H1 (cell line): ENCODE data around the gene CNNM1.

Experiments used
- CBX8 ChIP-seq: fragments of 300-800, 300-1000 bp; sonication (generic); IDR thresholded peaks from 2 replicates; pipeline ENCODE4 v1.7.1; 2016; ENCODE audit warnings: low read depth, low read length, borderline replicate concordance
- CEBPB ChIP-seq: IDR thresholded peaks from 2 replicates; pipeline ENCODE4 v1.6.1; 2012; ENCODE audit warnings: low read depth, low read length
- CHD1 ChIP-seq: IDR thresholded peaks from 2 replicates; pipeline ENCODE4 v1.6.1; 2012; ENCODE audit warnings: low read depth, low read length, improper control_type of control experiment
- EP300 ChIP-seq, 2 experiments: IDR thresholded peaks; 1 replicate in 1 of 2; 2 replicates in 1 of 2; pipeline ENCODE4 v1.6.1; 2011 to 2012; ENCODE audit warnings: low read depth in 2 of 2, low read length in 2 of 2, mild to moderate bottlenecking in 2 of 2, borderline replicate concordance in 1 of 2, inconsistent platforms in 1 of 2, moderate library complexity in 1 of 2
- KDM5A ChIP-seq: fragments of 200-600 bp; IDR thresholded peaks from 2 replicates; pipeline ENCODE4 v1.7.1; 2012; ENCODE audit warnings: mild to moderate bottlenecking, low read length, inconsistent platforms, mixed read lengths
- POLR2AphosphoS5 ChIP-seq: IDR thresholded peaks from 2 replicates; pipeline ENCODE4 v1.6.1; 2011; ENCODE audit warnings: low read depth, low read length
- RAD21 ChIP-seq, 2 experiments: IDR thresholded peaks in 1 of 2; conservative IDR thresholded peaks in 1 of 2; 2 replicates each; pipeline ENCODE4 v1.6.1; 2011; ENCODE audit warnings: low read depth in 2 of 2, low read length in 2 of 2, improper control_type of control experiment in 1 of 2, inconsistent platforms in 1 of 2, mild to moderate bottlenecking in 1 of 2, moderate library complexity in 1 of 2
- RFX5 ChIP-seq: IDR thresholded peaks from 2 replicates; pipeline ENCODE4 v1.6.1; 2011; ENCODE audit warnings: low read depth, low read length, improper control_type of control experiment, borderline replicate concordance
- SP1 ChIP-seq: IDR thresholded peaks from 2 replicates; pipeline ENCODE4 v1.6.1; 2011; ENCODE audit warnings: low read depth, low read length
- TBP ChIP-seq: IDR thresholded peaks from 2 replicates; pipeline ENCODE4 v1.6.1; 2011; ENCODE audit warnings: low read depth, low read length, improper control_type of control experiment
- ZNF274 ChIP-seq: IDR thresholded peaks from 2 replicates; pipeline ENCODE4 v1.7.0; 2012; ENCODE audit warnings: low read length, borderline replicate concordance; ENCODE audit errors: extremely low read depth
- TF ChIP-seq, protein P1 (sequence below), 3 experiments: IDR thresholded peaks; 1 replicate in 2 of 3; 2 replicates in 1 of 3; pipeline versions ENCODE4 v1.5.1 to v1.6.1; 2011; ENCODE audit warnings: low read length in 3 of 3, mild to moderate bottlenecking in 3 of 3, inconsistent platforms in 2 of 3, low read depth in 1 of 3, moderate library complexity in 1 of 3; ENCODE audit not compliant: insufficient read depth in 1 of 3; ENCODE audit errors: control extremely low read depth in 1 of 3
- TF ChIP-seq, protein P2 (sequence below): IDR thresholded peaks from 2 replicates; pipeline ENCODE4 v1.6.1; 2012; ENCODE audit warnings: inconsistent platforms
- TF ChIP-seq, protein P3 (sequence below): IDR thresholded peaks from 2 replicates; pipeline ENCODE4 v1.6.1; 2012; ENCODE audit warnings: low read length, inconsistent platforms

DNA sequence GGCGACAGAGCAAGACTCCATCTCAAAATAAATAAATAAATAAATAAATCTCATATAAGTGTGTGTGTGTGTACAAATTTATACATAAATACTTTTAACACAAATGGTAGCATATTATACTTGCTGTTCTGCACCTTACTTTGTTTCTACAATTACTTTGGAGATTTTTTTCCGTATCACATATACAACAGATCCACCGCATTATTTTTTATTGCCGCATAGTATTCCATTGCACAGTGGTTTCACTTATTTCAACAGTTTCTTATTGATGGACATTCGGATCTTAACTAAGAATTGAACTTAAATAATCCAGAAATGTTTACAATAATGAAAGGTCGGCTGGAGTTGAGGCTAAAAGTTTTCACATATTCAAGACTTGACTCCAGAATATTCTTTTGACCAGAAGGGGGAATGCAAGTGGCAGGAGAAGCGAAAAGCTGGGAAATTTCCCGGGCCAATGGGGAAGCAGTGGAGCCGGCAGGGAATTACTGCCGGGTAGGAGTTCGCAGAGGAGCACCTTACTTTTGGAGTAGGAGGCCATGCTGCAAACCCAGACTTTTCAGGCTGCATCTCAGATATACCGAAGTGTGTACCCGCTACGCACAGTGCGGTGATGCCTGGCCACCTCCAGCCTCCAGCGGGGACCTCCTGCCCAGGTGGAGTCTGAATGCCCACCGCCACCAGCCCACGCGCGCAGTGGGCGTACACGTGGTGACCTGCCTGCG, 415 bp upstream of the CNNM1 start:
- TF ChIP-seq RAD21 (IDR thresholded peaks at IDR 0.05 in 1 of 2, conservative IDR thresholded peaks at IDR 0.05 in 1 of 2; ENCODE audit: low read depth in 2 of 2, low read length in 2 of 2) (no peak), CHD1 (no peak), KDM5A (no peak), POLR2AphosphoS5 (no peak), ZNF274 (no peak), SP1 (no peak), RFX5 (no peak), TBP (no peak; the same call in 1 of the 2 replicates), EP300 (IDR thresholded peaks at IDR 0.05; ENCODE audit: borderline replicate concordance in 1 of 2, low read depth in 2 of 2, low read length in 2 of 2) (no peak), CBX8 (no peak), CEBPB (no peak)
- TF ChIP-seq, protein P1, sequence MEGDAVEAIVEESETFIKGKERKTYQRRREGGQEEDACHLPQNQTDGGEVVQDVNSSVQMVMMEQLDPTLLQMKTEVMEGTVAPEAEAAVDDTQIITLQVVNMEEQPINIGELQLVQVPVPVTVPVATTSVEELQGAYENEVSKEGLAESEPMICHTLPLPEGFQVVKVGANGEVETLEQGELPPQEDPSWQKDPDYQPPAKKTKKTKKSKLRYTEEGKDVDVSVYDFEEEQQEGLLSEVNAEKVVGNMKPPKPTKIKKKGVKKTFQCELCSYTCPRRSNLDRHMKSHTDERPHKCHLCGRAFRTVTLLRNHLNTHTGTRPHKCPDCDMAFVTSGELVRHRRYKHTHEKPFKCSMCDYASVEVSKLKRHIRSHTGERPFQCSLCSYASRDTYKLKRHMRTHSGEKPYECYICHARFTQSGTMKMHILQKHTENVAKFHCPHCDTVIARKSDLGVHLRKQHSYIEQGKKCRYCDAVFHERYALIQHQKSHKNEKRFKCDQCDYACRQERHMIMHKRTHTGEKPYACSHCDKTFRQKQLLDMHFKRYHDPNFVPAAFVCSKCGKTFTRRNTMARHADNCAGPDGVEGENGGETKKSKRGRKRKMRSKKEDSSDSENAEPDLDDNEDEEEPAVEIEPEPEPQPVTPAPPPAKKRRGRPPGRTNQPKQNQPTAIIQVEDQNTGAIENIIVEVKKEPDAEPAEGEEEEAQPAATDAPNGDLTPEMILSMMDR (IDR thresholded peaks at IDR 0.05; ENCODE audit: control extremely low read depth in 1 of 3, insufficient read depth in 1 of 3, low read depth in 1 of 3, low read length in 3 of 3), result no peak
- TF ChIP-seq, protein P2, sequence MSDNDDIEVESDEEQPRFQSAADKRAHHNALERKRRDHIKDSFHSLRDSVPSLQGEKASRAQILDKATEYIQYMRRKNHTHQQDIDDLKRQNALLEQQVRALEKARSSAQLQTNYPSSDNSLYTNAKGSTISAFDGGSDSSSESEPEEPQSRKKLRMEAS, result no peak
- TF ChIP-seq, protein P3, sequence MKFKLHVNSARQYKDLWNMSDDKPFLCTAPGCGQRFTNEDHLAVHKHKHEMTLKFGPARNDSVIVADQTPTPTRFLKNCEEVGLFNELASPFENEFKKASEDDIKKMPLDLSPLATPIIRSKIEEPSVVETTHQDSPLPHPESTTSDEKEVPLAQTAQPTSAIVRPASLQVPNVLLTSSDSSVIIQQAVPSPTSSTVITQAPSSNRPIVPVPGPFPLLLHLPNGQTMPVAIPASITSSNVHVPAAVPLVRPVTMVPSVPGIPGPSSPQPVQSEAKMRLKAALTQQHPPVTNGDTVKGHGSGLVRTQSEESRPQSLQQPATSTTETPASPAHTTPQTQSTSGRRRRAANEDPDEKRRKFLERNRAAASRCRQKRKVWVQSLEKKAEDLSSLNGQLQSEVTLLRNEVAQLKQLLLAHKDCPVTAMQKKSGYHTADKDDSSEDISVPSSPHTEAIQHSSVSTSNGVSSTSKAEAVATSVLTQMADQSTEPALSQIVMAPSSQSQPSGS, result no peak
